GM21825 (cell line): ENCODE data around the gene HMG20B.

ENCODE experiments used
- ATAC-seq: cut with Tn5 transposase; IDR thresholded peaks from one replicate; pipeline ENCODE4 v1.9.1; 2021; ENCODE audit warnings: mild to moderate bottlenecking, moderate library complexity; ENCODE audit not compliant: unreplicated experiment

The HMG20B gene

GRCh38 chr19:3618144-3618810 lies 45.5 kb downstream of the HMG20B start:
- no peak for ATAC-seq

- no peak for ATAC-seq
These were observed 46.3 kb downstream of the HMG20B start for GRCh38 chr19:3618811-3619630.

- no peak for ATAC-seq
These were observed 46.9 kb downstream of the HMG20B start for GRCh38 chr19:3619631-3620012.

- ATAC-seq: no peak
These were observed 47.5 kb downstream of the HMG20B start for GRCh38 chr19:3620145-3620816.

GRCh38 chr19:3620817-3621547 lies 48.2 kb downstream of the HMG20B start:
- no peak for ATAC-seq

GRCh38 chr19:3621689-3622088 lies 48.9 kb downstream of the HMG20B start:
- no peak for ATAC-seq

- ATAC-seq: no peak
These were observed 49.5 kb downstream of the HMG20B start for GRCh38 chr19:3622224-3622623.

- ATAC-seq: no peak
These were observed 51.0 kb downstream of the HMG20B start for GRCh38 chr19:3623716-3624115.

GRCh38 chr19:3625996-3626472 lies 53.3 kb downstream of the HMG20B start:
- peak; percentile 5 for ATAC-seq

GRCh38 chr19:3626473-3627350 lies 54.0 kb downstream of the HMG20B start, which contains the start of gene CACTIN:
Gene CACTIN (minus strand): TSS chr19:3626790. CDS start chr19:3626762, 28 bp downstream.
- ATAC-seq: peak; percentile 79

- ATAC-seq: no peak
These were observed 54.6 kb downstream of the HMG20B start for GRCh38 chr19:3627351-3627723.
